HG02623 (cell line): Measurements from ENCODE around the gene PCNX3.
"Not testable (repeated sequence)": the region's sequence is repeated elsewhere in the genome, so short reads cannot be mapped to it uniquely, and the experiment has no call there.

Source experiments
- ATAC-seq: cut with Tn5 transposase; IDR thresholded peaks from one replicate; pipeline ENCODE4 v1.9.1; 2021; ENCODE audit warnings: moderate library complexity; ENCODE audit not compliant: unreplicated experiment

PCNX3 gene

GRCh38 chr11:65651589-65652510 lies 36.3 kb downstream of the PCNX3 start:
- ATAC-seq = no peak

GRCh38 chr11:65652511-65653228 lies 37.1 kb downstream of the PCNX3 start:
- peak; percentile 75 for ATAC-seq

GRCh38 chr11:65653229-65654225 lies 38.0 kb downstream of the PCNX3 start:
- ATAC-seq = no peak

DNA sequence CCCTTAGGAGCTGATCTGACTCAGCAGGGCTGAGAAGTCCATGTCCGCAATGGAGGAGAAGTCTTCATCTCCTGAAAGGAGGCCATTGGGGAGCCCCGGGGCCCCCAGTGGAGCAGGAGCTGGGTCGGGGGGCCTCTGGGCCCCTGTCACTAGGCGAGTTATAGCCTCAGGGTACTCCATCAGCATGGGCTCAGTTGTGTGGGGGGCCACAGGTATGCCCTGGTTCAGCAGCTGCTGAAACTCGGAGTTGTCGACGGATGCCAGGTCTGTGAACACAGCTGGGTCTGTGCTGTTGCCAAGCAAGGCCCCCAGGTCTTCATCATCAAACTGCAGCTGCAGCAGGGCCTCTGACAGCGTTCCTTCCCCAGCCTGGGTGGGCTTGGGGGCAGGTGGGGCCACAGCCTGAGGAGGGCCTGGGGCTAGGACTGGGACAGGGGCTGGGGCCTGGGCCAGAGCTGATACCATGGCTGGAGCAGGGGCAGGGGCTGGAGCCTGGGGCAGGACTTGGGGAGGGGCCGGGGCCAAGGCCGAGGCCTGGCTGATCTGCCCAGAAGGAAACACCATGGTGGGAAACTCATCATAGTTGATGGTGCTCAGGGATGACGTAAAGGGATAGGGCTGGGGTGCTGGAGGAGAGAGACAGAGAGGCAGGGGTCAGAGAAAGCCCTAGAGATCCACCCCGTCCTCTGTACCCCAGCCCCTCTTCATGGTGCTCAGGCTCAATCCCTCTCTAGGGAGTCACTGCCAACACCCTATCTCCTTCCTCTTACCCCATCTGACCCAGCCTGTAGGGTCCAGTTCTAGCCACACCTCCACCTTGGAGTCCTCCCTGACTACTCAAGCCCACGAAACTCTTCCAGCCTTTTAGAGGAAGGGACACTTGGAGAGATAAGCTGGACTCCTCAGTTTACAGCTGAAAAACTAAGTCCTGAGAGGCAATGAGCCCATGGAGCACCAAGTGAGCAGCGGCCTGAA lies 39.1 kb downstream of the PCNX3 start:
- no peak for ATAC-seq

DNA sequence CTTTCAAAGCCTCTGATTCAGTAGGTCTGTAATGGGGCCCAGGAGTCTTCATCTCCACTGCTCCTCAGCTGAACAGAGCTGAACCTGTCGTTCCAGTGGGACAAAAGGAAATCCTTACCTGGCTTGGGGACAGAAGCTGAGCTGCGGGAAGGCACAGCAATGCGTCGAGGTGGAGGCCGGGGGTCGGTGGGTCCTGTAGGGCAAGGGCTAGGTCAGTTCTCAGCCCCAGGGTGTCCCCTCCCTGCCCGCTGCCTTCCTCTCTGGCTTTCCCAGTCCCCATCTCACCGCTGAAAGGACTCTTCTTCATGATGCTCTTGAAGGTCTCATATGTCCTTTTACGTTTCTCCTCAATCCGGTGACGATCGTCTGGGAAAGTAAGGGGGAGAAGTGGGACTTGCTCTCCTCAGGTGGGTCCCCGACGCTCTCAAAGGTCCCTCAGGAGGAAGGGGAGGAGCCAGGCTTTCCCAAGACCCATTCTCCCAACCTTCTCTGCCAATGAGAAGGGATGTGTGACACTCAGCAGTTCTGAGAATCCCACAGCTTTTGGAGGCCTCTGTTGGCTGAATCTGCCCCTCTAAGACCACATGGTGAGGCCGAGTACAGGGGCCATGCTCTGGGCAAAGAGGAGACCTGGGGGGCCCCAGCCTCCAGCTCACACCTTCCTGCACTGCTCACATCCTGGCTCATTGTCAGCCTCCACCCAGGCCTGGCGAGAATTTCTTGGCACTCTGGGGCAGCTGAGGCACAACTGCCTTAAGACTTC lies 40.2 kb downstream of the PCNX3 start:
- ATAC-seq = no peak

DNA sequence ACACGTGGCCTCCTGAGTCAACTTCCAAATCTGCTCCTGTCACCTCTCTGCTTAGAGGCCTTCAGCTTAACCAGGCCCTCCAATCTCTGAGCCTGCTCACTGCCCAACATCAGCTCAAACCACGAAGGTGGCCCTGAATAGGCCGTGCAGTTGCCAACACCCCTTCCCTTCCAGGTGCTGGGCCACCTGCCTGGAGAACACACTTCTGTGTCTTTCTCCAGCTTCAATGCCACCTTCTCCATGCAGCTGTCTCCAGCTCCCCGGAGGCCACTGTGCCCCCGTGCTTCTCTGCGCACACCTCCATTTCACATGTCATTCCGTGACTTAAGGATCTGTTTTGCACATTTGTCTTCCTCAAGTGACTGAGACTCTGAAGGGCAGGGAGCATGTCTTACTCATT lies 41.9 kb downstream of the PCNX3 start:
- no peak for ATAC-seq

DNA sequence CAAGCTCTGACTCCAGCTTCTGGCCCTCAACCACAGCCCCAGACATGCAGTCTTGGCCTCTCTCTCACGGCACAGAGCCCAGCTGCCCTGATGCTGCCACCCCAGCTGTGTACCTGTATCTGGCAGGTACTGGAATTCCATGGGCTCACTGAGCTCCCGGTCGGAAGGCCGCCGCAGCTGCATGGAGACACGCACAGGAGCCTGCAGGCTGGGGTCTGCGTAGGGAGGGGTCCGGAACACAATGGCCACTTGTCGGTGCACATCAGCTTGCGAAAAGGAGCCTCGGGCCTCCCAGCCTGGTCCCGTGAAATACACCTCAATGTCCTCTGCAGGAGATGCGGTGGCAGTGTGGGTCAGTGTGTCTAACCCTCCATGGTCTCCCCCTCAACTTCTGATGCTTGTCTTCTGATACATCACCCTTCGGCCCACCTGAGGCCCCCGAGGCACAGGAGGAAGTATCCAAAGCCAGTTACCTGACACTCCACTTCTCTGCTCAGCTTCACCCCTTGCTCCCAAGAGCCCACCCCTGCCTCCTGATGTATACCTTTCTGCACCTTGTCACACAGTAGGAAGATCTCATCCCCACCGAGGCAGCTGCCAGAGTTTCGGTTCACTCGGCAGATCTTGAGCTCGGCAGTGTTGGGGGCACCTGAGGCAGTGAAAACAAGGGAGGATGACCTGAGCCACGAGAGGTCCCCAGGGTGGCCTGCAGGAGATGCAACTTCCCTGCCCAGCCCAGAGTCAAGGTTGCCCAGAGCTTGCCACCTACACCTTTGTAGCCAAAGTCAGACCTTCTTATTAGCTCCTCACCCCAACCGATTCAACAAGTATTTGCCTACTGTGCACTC lies 42.8 kb downstream of the PCNX3 start:
- no peak for ATAC-seq

GRCh38 chr11:65660038-65660437 lies 44.5 kb downstream of the PCNX3 start:
- no peak for ATAC-seq

DNA sequence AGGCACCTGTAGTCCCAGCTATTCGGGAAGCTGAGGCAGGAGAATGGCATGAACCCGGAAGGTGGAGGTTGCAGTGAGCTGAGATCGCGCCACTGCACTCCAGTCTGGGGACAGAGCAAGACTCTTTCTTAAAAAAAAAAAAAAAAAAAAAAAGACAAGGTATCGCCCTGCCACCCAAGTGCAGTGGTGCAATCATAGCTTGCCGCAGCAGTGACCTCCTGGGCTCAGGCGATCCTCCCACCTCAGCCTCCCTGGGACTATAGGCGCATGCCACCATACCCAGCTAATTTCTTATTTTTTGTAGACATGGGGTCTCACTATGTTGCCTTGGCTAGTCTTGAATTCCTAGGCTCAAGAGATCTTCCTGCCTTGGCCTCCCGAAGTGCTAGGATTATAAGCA lies 45.3 kb downstream of the PCNX3 start:
- ATAC-seq = not testable (repeated sequence)

- ATAC-seq = no peak
Observed at GRCh38 chr11:65661599-65662246, 46.1 kb downstream of the PCNX3 start.

- ATAC-seq = peak; percentile 22
Observed at GRCh38 chr11:65662247-65662798, 46.7 kb downstream of the PCNX3 start.

GRCh38 chr11:65662799-65663638 lies 47.4 kb downstream of the PCNX3 start, which contains the start of gene RELA:
Gene RELA (minus strand): TSS chr11:65662916. CDS start chr11:65662832, 84 bp downstream.
- peak; percentile 70 for ATAC-seq

DNA sequence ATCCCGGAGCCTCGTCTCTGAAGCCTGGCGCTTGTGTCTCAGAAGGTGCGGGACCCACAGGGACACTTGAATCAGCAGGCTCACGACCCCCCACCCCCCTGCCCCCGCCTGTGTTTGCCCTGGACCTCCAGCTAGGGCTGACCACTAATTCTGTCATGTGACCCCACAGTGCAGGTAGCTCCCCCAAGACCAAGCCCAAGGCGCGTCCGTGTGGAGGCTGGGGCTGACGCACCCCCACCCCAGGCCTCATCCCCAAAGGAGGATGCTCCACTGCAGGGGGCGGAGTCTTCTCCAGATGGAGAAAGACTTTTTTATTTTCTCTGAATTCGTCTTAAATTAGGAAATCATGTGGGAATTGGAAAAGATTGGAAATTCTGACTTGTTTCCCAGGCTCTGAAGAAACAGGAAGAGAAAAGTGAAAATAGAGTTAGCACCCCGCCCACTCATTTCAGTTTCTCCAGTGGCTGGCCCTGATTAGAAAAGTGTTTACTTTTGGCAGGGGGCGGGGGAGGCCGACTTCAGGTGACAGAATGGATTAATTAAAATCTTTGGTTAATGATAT lies 48.1 kb downstream of the PCNX3 start:
- no peak for ATAC-seq

- no peak for ATAC-seq
Observed at GRCh38 chr11:65672180-65672860, 56.7 kb downstream of the PCNX3 start.

GRCh38 chr11:65672982-65673381 lies 57.4 kb downstream of the PCNX3 start:
- no peak for ATAC-seq
